T-cell (primary cell): ENCODE results near the gene DCC. TPM values are rescaled to one million over a fixed set of nuclear protein-coding genes. Genes with fewer than 3 reads are reported as not detected.
"Not testable (repeated sequence)": the region's sequence is repeated elsewhere in the genome, so short reads cannot be mapped to it uniquely, and the experiment has no call there.

Source experiments
- ATAC-seq, 4 experiments: fragments of 200-7000 bp in 3 of 4; fragments of 150-1000 bp in 1 of 4; cut with Tn5 transposase; replicated peaks in 1 of 4; 1 replicate in 3 of 4; 2 replicates in 1 of 4; pipeline ENCODE4 v1.10.0; 2021; ENCODE audit warnings: moderate library complexity in 3 of 4, mild to moderate bottlenecking in 2 of 4, moderate number of reproducible peaks in 1 of 4
- CTCF ChIA-PET, 2 donors: fragments of 300-600 bp; sonication (Branson Sonifier 250); formaldehyde crosslinking; loops; one replicate each; lab custom pipeline; 2022; ENCODE audit warnings: antibody characterized with exemption in 2 of 2; lab: Charles Lee
- POLR2A ChIA-PET, 2 donors: fragments of 300-600 bp; sonication (Branson Sonifier 250); formaldehyde crosslinking; loops; one replicate each; lab custom pipeline; 2022; ENCODE audit warnings: antibody characterized with exemption in 2 of 2; lab: Charles Lee
- DNase-seq, 35 experiments: peaks; one replicate each; pipeline versions ENCODE4 v3.0.0 to v3.0.0-alpha.2; 2013 to 2023
- H3K27ac ChIP-seq: one replicate; pipeline ENCODE4 v1.5.1; 2013; ENCODE audit warnings: low read length
- H3K27me3 ChIP-seq, 2 experiments: replicated peaks in 1 of 2; 1 replicate in 1 of 2; 2 replicates in 1 of 2; pipeline versions ENCODE4 v1.6.1 to v1.7.0; 2013; ENCODE audit warnings: low read length in 1 of 2, mixed read lengths in 1 of 2; ENCODE audit not compliant: control insufficient read depth in 2 of 2, insufficient read depth in 2 of 2; ENCODE audit errors: extremely low read depth in 1 of 2
- H3K36me3 ChIP-seq, 2 donors: 1 replicate in 1 of 2; 2 replicates in 1 of 2; pipeline versions ENCODE4 v1.6.1 to v1.7.0; 2013; ENCODE audit warnings: low read length in 1 of 2; ENCODE audit not compliant: control insufficient read depth in 2 of 2, insufficient read depth in 1 of 2; ENCODE audit errors: extremely low read depth in 1 of 2
- H3K4me1 ChIP-seq, 2 experiments: 1 replicate in 1 of 2; 2 replicates in 1 of 2; pipeline versions ENCODE4 v1.6.1 to v1.7.0; 2013; ENCODE audit warnings: low read length in 2 of 2, mixed read lengths in 1 of 2; ENCODE audit not compliant: insufficient read depth in 2 of 2, control insufficient read depth in 1 of 2; ENCODE audit errors: extremely low read depth in 1 of 2
- H3K4me3 ChIP-seq, 2 donors: 1 replicate in 1 of 2; 2 replicates in 1 of 2; pipeline versions ENCODE4 v1.5.1 to v1.7.0; 2013; ENCODE audit warnings: mild to moderate bottlenecking in 2 of 2, low read length in 1 of 2, moderate library complexity in 1 of 2; ENCODE audit not compliant: control insufficient read depth in 1 of 2; ENCODE audit errors: extremely low read depth in 1 of 2
- H3K9me3 ChIP-seq: 2 replicates; pipeline ENCODE4 v1.7.0; 2013
- H3K27ac Mint-ChIP-seq, 2 donors: one replicate each; pipeline ENCODE4 v1.8.0; 2020 to 2021; ENCODE audit warnings: mild to moderate bottlenecking in 2 of 2, mixed read lengths in 2 of 2
- H3K27me3 Mint-ChIP-seq, 2 donors: one replicate each; pipeline ENCODE4 v1.8.0; 2021 to 2022; ENCODE audit warnings: mixed read lengths in 2 of 2
- H3K36me3 Mint-ChIP-seq: one replicate; pipeline ENCODE4 v1.8.0; 2021; ENCODE audit warnings: mixed read lengths
- H3K4me1 Mint-ChIP-seq, 3 donors: one replicate each; pipeline ENCODE4 v1.8.0; 2020 to 2022; ENCODE audit warnings: mixed read lengths in 3 of 3, mild to moderate bottlenecking in 1 of 3
- H3K4me3 Mint-ChIP-seq, 3 donors: one replicate each; pipeline ENCODE4 v1.8.0; 2020 to 2022; ENCODE audit warnings: mild to moderate bottlenecking in 3 of 3, mixed read lengths in 3 of 3, moderate library complexity in 3 of 3
- H3K9me3 Mint-ChIP-seq, 3 donors: one replicate each; pipeline ENCODE4 v1.8.0; 2020 to 2022; ENCODE audit warnings: mixed read lengths in 3 of 3
- WGBS: methylation state at CpG from one replicate; pipeline ENCODE4 v1.1.5; 2013; ENCODE audit warnings: missing lambda C conversion rate; ENCODE audit not compliant: insufficient coverage; 5-methylcytosine and 5-hydroxymethylcytosine counted together
- total RNA-seq, 35 experiments: library from RNA in 6 of 35; stranded (reverse) in 6 of 35; fragments of 120-200 nt in 1 of 35; gene quantifications; one replicate each; pipeline versions ENCODE4 v1.2.1 to v1.2.4 and lab custom pipeline; 2013 to 2026

Gene DCC
- total RNA-seq, 5 donors from 2014 or later (not counting 1 experiment from before 2014, with no cell fraction given) = not detected

- Mint-ChIP-seq H3K4me1 (no peaks in the 10 kb centered on the region), H3K9me3 (peaks cover 0 to 10% (median 9%) of the 10 kb centered on the region in 3 donors), H3K27me3 (no peaks in the 10 kb centered on the region), H3K36me3 (no peaks in the 10 kb centered on the region), H3K27ac (no peak overlapping the region), H3K4me3 (no peak overlapping the region)
- Histone ChIP-seq H3K4me3 (no peak overlapping the region), H3K27ac (no peak overlapping the region), H3K9me3 (no peaks in the 10 kb centered on the region), H3K36me3 (no peaks in the 10 kb centered on the region), H3K27me3 (no peaks in the 10 kb centered on the region), H3K4me1 (no peaks in the 10 kb centered on the region)
- POLR2A ChIA-PET = no interaction called here
- ATAC-seq (no peak), DNase-seq (no peak)
- WGBS = 97% methylated on average over 3 of the region's 4 CpGs
- CTCF ChIA-PET = no interaction called here
These were observed 1103.8 kb downstream of the DCC start for GRCh38 chr18:53443831-53444230.

- Histone ChIP-seq H3K4me3 (no peak overlapping the region), H3K27me3 (no peaks in the 10 kb centered on the region), H3K27ac (no peak overlapping the region), H3K4me1 (no peaks in the 10 kb centered on the region), H3K36me3 (no peaks in the 10 kb centered on the region), H3K9me3 (no peaks in the 10 kb centered on the region)
- no peaks in the 10 kb centered on the region for H3K27me3 Mint-ChIP-seq
- DNase-seq = no peak
- H3K4me3 Mint-ChIP-seq = no peak overlapping the region
- no peaks in the 10 kb centered on the region for H3K36me3 Mint-ChIP-seq
- no peak for ATAC-seq
- H3K27ac Mint-ChIP-seq = no peak overlapping the region
- H3K4me1 Mint-ChIP-seq = no peaks in the 10 kb centered on the region
- ChIA-PET POLR2A (no interaction called here), CTCF (no interaction called here)
- WGBS = 83% methylated on average over 1 of the region's 2 CpGs
- H3K9me3 Mint-ChIP-seq = peaks cover 0 to 2% (median 0%) of the 10 kb centered on the region in 3 donors
These were observed 1111.9 kb downstream of the DCC start for GRCh38 chr18:53451902-53452301.

- Histone ChIP-seq H3K36me3 (no peaks in the 10 kb centered on the region), H3K4me3 (no peak overlapping the region), H3K27me3 (no peaks in the 10 kb centered on the region), H3K9me3 (no peaks in the 10 kb centered on the region), H3K4me1 (no peaks in the 10 kb centered on the region), H3K27ac (no peak overlapping the region)
- Mint-ChIP-seq H3K4me1 (no peaks in the 10 kb centered on the region), H3K4me3 (no peak overlapping the region), H3K9me3 (peaks cover 0 to 6% (median 0%) of the 10 kb centered on the region in 3 donors), H3K27ac (no peak overlapping the region), H3K36me3 (no peaks in the 10 kb centered on the region), H3K27me3 (no peaks in the 10 kb centered on the region)
- ChIA-PET CTCF (no interaction called here), POLR2A (interaction anchor here in 1 of 2 donors (0.6 kb wide), 1 partner anchor 11 kb away, joined by 3 read pairs; no protein-coding TSS in a partner anchor)
- no peak for ATAC-seq
- no CpG with 5 or more reads among the region's 1 CpG for WGBS
- no peak for DNase-seq
These were observed 1117.1 kb downstream of the DCC start for GRCh38 chr18:53457068-53457467.

GRCh38 chr18:53458268-53458667, 1118.3 kb downstream of the DCC start:
- Mint-ChIP-seq H3K9me3 (peaks cover 0 to 9% (median 4%) of the 10 kb centered on the region in 3 donors), H3K27ac (no peak overlapping the region), H3K27me3 (no peaks in the 10 kb centered on the region), H3K4me1 (no peaks in the 10 kb centered on the region), H3K4me3 (no peak overlapping the region), H3K36me3 (no peaks in the 10 kb centered on the region)
- Histone ChIP-seq H3K9me3 (no peaks in the 10 kb centered on the region), H3K4me3 (no peak overlapping the region), H3K4me1 (no peaks in the 10 kb centered on the region), H3K36me3 (no peaks in the 10 kb centered on the region), H3K27me3 (no peaks in the 10 kb centered on the region), H3K27ac (no peak overlapping the region)
- DNase-seq (no peak), ATAC-seq (no peak)
- ChIA-PET POLR2A (no interaction called here), CTCF (no interaction called here)

- Histone ChIP-seq H3K9me3 (no peaks in the 10 kb centered on the region), H3K4me1 (no peaks in the 10 kb centered on the region), H3K36me3 (no peaks in the 10 kb centered on the region), H3K4me3 (no peak overlapping the region), H3K27me3 (no peaks in the 10 kb centered on the region), H3K27ac (no peak overlapping the region)
- 39% methylated on average over 3 of the region's 5 CpGs for WGBS
- Mint-ChIP-seq H3K27me3 (no peaks in the 10 kb centered on the region), H3K36me3 (no peaks in the 10 kb centered on the region), H3K4me3 (no peak overlapping the region), H3K4me1 (no peaks in the 10 kb centered on the region), H3K9me3 (peaks cover 0 to 10% (median 4%) of the 10 kb centered on the region in 3 donors), H3K27ac (no peak overlapping the region)
- ChIA-PET CTCF (no interaction called here), POLR2A (no interaction called here)
- DNase-seq (no peak), ATAC-seq (no peak)
These were observed 1119.1 kb downstream of the DCC start for GRCh38 chr18:53458944-53459580.

GRCh38 chr18:53467756-53468155, 1127.8 kb downstream of the DCC start:
- POLR2A ChIA-PET = no interaction called here
- Mint-ChIP-seq H3K27me3 (no peaks in the 10 kb centered on the region), H3K4me3 (no peak overlapping the region), H3K9me3 (peaks cover 7 to 11% (median 9%) of the 10 kb centered on the region in 3 donors), H3K27ac (no peak overlapping the region), H3K4me1 (no peaks in the 10 kb centered on the region), H3K36me3 (no peaks in the 10 kb centered on the region)
- WGBS = no CpG with 5 or more reads among the region's 5 CpGs
- Histone ChIP-seq H3K36me3 (no peaks in the 10 kb centered on the region), H3K27me3 (no peaks in the 10 kb centered on the region), H3K4me3 (no peak overlapping the region), H3K4me1 (no peaks in the 10 kb centered on the region), H3K9me3 (no peaks in the 10 kb centered on the region), H3K27ac (no peak overlapping the region)
- no peak for DNase-seq
- CTCF ChIA-PET = no interaction called here
- ATAC-seq = no peak

- H3K27ac ChIP-seq, H3K36me3 Mint-ChIP-seq, H3K4me3 ChIP-seq, ATAC-seq, POLR2A ChIA-PET, H3K4me1 Mint-ChIP-seq, H3K36me3 ChIP-seq, H3K27me3 ChIP-seq, H3K4me3 Mint-ChIP-seq, DNase-seq, H3K27me3 Mint-ChIP-seq, H3K4me1 ChIP-seq, CTCF ChIA-PET, H3K27ac Mint-ChIP-seq, H3K9me3 ChIP-seq: not testable (repeated sequence)
- no CpG with 5 or more reads among the region's 2 CpGs for WGBS
- peaks cover 4 to 13% (median 10%) of the 10 kb centered on the region in 3 donors for H3K9me3 Mint-ChIP-seq
These were observed 1128.2 kb downstream of the DCC start for GRCh38 chr18:53468173-53468572.
